Subcutaneous preadipocyte (primary cell): Measurements from ENCODE around the gene CRLF2. TPM values are rescaled to one million over a fixed set of nuclear protein-coding genes. Genes with fewer than 3 reads are reported as not detected.

Experiments used
- total RNA-seq: library from RNA; depleted of rRNA; stranded (reverse); fragments of >200 nt; gene quantifications from 2 replicates; pipeline ENCODE4 v1.2.3, GENCODE V29; 2012

The CRLF2 gene
- total RNA-seq = not detected in 2 replicates

DNA sequence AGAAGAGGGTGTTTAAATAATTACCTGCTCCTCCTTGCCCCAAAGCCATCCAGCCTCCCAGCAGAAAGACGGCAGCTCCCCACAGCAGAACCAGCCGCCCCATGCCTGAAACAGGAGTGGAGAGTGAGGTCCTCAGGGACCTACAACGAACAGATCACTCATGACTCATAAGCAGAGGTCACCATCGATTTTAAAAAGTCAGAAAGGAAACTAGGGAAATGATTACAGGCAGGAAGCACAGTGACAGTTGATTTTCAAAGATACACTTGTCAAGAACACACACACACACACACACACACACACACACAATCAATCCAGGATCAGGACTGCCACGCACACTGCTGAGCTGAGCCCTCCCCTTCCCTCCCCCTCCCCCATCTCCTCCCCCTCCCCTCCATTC, at the start of gene CRLF2:
CRLF2 (minus strand) TSS at position 118 of the 400 bp plus-strand sequence; CDS start at position 103, 15 bp downstream.

Other genes starting within 250 kb of the CRLF2 start
- not detected in 2 replicates for gene CSF2RA, start 56.2 kb upstream of the CRLF2 start, total RNA-seq
- gene IL3RA, start 124.1 kb upstream of the CRLF2 start, total RNA-seq = not detected in 2 replicates
- gene SLC25A6, start 179.5 kb upstream of the CRLF2 start, total RNA-seq = 223 and 311 TPM in 2 replicates
- 26.6 and 27.2 TPM in 2 replicates for gene ASMTL, start 240.3 kb upstream of the CRLF2 start, total RNA-seq